OCI-LY1 (cell line): Measurements from ENCODE around the gene SLCO3A1.

Experiments
- CTCF ChIP-seq: fragments of 200-600 bp; sonication (generic), shearing (Covaris generic); IDR thresholded peaks from 2 replicates; pipeline ENCODE4 v1.5.1; 2017; ENCODE audit warnings: mild to moderate bottlenecking, antibody characterized with exemption, low read length, moderate library complexity, mixed read lengths
- EZH2 ChIP-seq: fragments of 200-600 bp; sonication (generic), shearing (Covaris generic); IDR thresholded peaks from 2 replicates; pipeline ENCODE4 v1.8.0; 2017; ENCODE audit warnings: borderline replicate concordance, mixed run types, mild to moderate bottlenecking, antibody characterized with exemption, low read length, moderate library complexity, mixed read lengths

GRCh38 chr15:92074646-92075045 lies 221.1 kb downstream of the SLCO3A1 start:
- no peak for TF ChIP-seq CTCF
- TF ChIP-seq EZH2 = no peak
